Measurements from ENCODE around the gene SMCO3. TPM values are rescaled to one million over a fixed set of nuclear protein-coding genes. Genes with fewer than 3 reads are reported as not detected.
"Not testable (repeated sequence)": the region's sequence is repeated elsewhere in the genome, so short reads cannot be mapped to it uniquely, and the experiment has no call there.

The SMCO3 gene
- total and polyA plus RNA-seq, 2 donors (not counting 1 experiment from before 2014, with no cell fraction given) = not detected

GRCh38 chr12:14765398-14765797 is 48.6 kb downstream of the SMCO3 start:
- H3K36me3 ChIP-seq (replicated peaks in 1 of 2; ENCODE audit: control extremely low read depth in 1 of 2, control insufficient read depth in 1 of 2, extremely low read depth in 1 of 2, insufficient read depth in 2 of 2, low read length in 1 of 2) = peaks cover 4 to 26% of the 10 kb centered on the region in 2 experiments
- H3K79me2 ChIP-seq (ENCODE audit: control insufficient read depth, insufficient read depth, low read length) = peaks cover 39% of the 10 kb centered on the region
- H3K4me1 ChIP-seq (ENCODE audit: control insufficient read depth in 2 of 2, insufficient read depth in 2 of 2, low read length in 2 of 2) = peaks cover 19 to 20% of the 10 kb centered on the region in 2 donors
- peaks cover 1 to 19% (median 13%) of the 10 kb centered on the region in 3 donors for H3K9me3 ChIP-seq (ENCODE audit: control extremely low read depth in 1 of 3, control insufficient read depth in 2 of 3, insufficient read depth in 1 of 3, low read length in 2 of 3)
- Mint-ChIP-seq H3K9me3 (ENCODE audit: insufficient read depth) (peaks cover 17% of the 10 kb centered on the region), H3K27ac (no peak overlapping the region), H3K27me3 (no peaks in the 10 kb centered on the region), H3K4me3 (no peak overlapping the region), H3K4me1 (peaks cover 36% of the 10 kb centered on the region)
- H4K20me1 ChIP-seq (ENCODE audit: control insufficient read depth, insufficient read depth, low read length, poor library complexity, severe bottlenecking) = no peaks in the 10 kb centered on the region
- H3K9ac ChIP-seq (ENCODE audit: low read length) = no peak overlapping the region
- intact Hi-C loops (cut with micrococcal nuclease) = no loop called here
- ChIA-PET CTCF (no interaction called here), POLR2A (no interaction called here)
- WGBS (ENCODE audit: insufficient coverage) = no CpG with 5 or more reads among the region's 2 CpGs
- TF ChIP-seq EZH2 (IDR thresholded peaks at IDR 0.05; ENCODE audit: borderline replicate concordance, insufficient read depth, low read depth, low read length, poor library complexity, severe bottlenecking) (no peak), CTCF (IDR thresholded peaks at IDR 0.05) (no peak)
- no peak overlapping the region for H3K4me3 ChIP-seq (ENCODE audit: control extremely low read depth in 1 of 5, extremely low read depth in 1 of 5, insufficient read depth in 1 of 5, low read depth in 2 of 5, low read length in 4 of 5)
- ATAC-seq (ENCODE audit: low read depth) (no peak), DNase-seq (no peak)
- no peak overlapping the region for H3K27ac ChIP-seq (ENCODE audit: low read length in 2 of 2)
- no peak overlapping the region for H3K4me2 ChIP-seq (replicated peaks; ENCODE audit: low read depth, low read length, poor library complexity, severe bottlenecking)
- H2AFZ ChIP-seq (ENCODE audit: insufficient read depth, low read depth, low read length, poor library complexity, severe bottlenecking) = no peak overlapping the region
- no peaks in the 10 kb centered on the region for H3K27me3 ChIP-seq (replicated peaks in 1 of 4; ENCODE audit: control extremely low read depth in 1 of 4, control insufficient read depth in 3 of 4, insufficient read depth in 4 of 4, low read length in 3 of 4)

GRCh38 chr12:14759711-14760280 is 54.2 kb downstream of the SMCO3 start:
- H3K9me3 Mint-ChIP-seq (ENCODE audit: insufficient read depth); H2AFZ ChIP-seq (ENCODE audit: insufficient read depth, low read depth, low read length, poor library complexity, severe bottlenecking); H3K9ac ChIP-seq (ENCODE audit: low read length); H4K20me1 ChIP-seq (ENCODE audit: control insufficient read depth, insufficient read depth, low read length, poor library complexity, severe bottlenecking); H3K4me3 Mint-ChIP-seq; intact Hi-C loops (cut with micrococcal nuclease); H3K27me3 ChIP-seq (replicated peaks in 1 of 4; ENCODE audit: control extremely low read depth in 1 of 4, control insufficient read depth in 3 of 4, insufficient read depth in 4 of 4, low read length in 3 of 4); POLR2A ChIA-PET; H3K27ac ChIP-seq (ENCODE audit: low read length in 2 of 2); H3K27me3 Mint-ChIP-seq; CTCF ChIA-PET; ATAC-seq (ENCODE audit: low read depth); H3K27ac Mint-ChIP-seq; H3K4me2 ChIP-seq (replicated peaks; ENCODE audit: low read depth, low read length, poor library complexity, severe bottlenecking); H3K79me2 ChIP-seq (ENCODE audit: control insufficient read depth, insufficient read depth, low read length); H3K36me3 ChIP-seq (replicated peaks in 1 of 2; ENCODE audit: control extremely low read depth in 1 of 2, control insufficient read depth in 1 of 2, extremely low read depth in 1 of 2, insufficient read depth in 2 of 2, low read length in 1 of 2); DNase-seq; H3K4me3 ChIP-seq (ENCODE audit: control extremely low read depth in 1 of 5, extremely low read depth in 1 of 5, insufficient read depth in 1 of 5, low read depth in 2 of 5, low read length in 4 of 5); H3K4me1 ChIP-seq (ENCODE audit: control insufficient read depth in 2 of 2, insufficient read depth in 2 of 2, low read length in 2 of 2): not testable (repeated sequence)
- peaks cover 1 to 15% (median 2%) of the 10 kb centered on the region in 3 donors for H3K9me3 ChIP-seq (ENCODE audit: control extremely low read depth in 1 of 3, control insufficient read depth in 2 of 3, insufficient read depth in 1 of 3, low read length in 2 of 3)
- H3K4me1 Mint-ChIP-seq = peaks cover 20% of the 10 kb centered on the region
- 96% methylated on average over 2 of the region's 6 CpGs for WGBS (ENCODE audit: insufficient coverage)
